Uterus (tissue), 4 donors: ENCODE data around the gene DUOXA1. TPM values are rescaled to one million over a fixed set of nuclear protein-coding genes. Genes with fewer than 3 reads are reported as not detected.
"Not testable (repeated sequence)": the region's sequence is repeated elsewhere in the genome, so short reads cannot be mapped to it uniquely, and the experiment has no call there.

Experiments used
- DNase-seq, 2 donors: peaks; one replicate each; pipeline ENCODE4 v3.0.0-alpha.2; 2019 to 2020
- H3K27ac ChIP-seq, 2 donors: fragments of 200-600 bp; sonication (generic); 1 replicate in 1 of 2; 2 replicates in 1 of 2; pipeline ENCODE4 v1.5.1; 2016 to 2018
- H3K27me3 ChIP-seq, 2 donors: fragments of 200-600 bp; sonication (generic); one replicate each; pipeline ENCODE4 v1.5.1; 2018 to 2019; ENCODE audit warnings: control low read depth in 1 of 2
- H3K36me3 ChIP-seq, 2 donors: fragments of 200-600 bp; sonication (generic); one replicate each; pipeline ENCODE4 v1.5.1; 2019; ENCODE audit warnings: control low read depth in 1 of 2
- H3K4me1 ChIP-seq, 2 donors: fragments of 200-600 bp; sonication (generic); one replicate each; pipeline ENCODE4 v1.5.1; 2018 to 2019; ENCODE audit warnings: control low read depth in 1 of 2
- H3K4me3 ChIP-seq, 2 donors: fragments of 200-600 bp; sonication (generic); 1 replicate in 1 of 2; 2 replicates in 1 of 2; pipeline ENCODE4 v1.5.1; 2018 to 2019; ENCODE audit warnings: mild to moderate bottlenecking in 1 of 2
- H3K9me3 ChIP-seq, 2 donors: fragments of 200-600 bp; sonication (generic); one replicate each; pipeline ENCODE4 v1.5.1; 2019; ENCODE audit warnings: control low read depth in 1 of 2
- CTCF ChIP-seq, 4 experiments: fragments of 200-600 bp in 2 of 4; fragments of 450-650 bp in 2 of 4; sonication (generic) in 2 of 4; IDR thresholded peaks; one replicate each; pipeline ENCODE4 v1.5.1; 2016 to 2019; ENCODE audit warnings: antibody characterized with exemption in 4 of 4, mild to moderate bottlenecking in 2 of 4, moderate library complexity in 1 of 4
- POLR2A ChIP-seq, 2 donors: fragments of 450-650 bp; IDR thresholded peaks; one replicate each; pipeline ENCODE4 v1.6.1; 2016; ENCODE audit warnings: antibody characterized with exemption in 2 of 2, mild to moderate bottlenecking in 1 of 2, moderate library complexity in 1 of 2
- intact Hi-C: fragments of 100-400 bp; cut with DNase I; formaldehyde crosslinking; loops from one replicate; pipeline ENCODE4 v1.15.1; 2023; ENCODE audit warnings: low total_unique reads
- total RNA-seq, 4 donors: library from RNA; depleted of rRNA in 3 of 4; stranded (reverse); fragments of >200 nt in 3 of 4; gene quantifications; one replicate each; pipeline versions ENCODE4 v1.1.0 to v1.2.4, GENCODE V29; 2014 to 2023
- donor health status: DM: yes; HTN: yes; CAD: no.

Gene DUOXA1
- total RNA-seq, 4 donors from 2014 or later = 1.4 to 2.5 TPM; not detected in 2

GRCh38 chr15:45106002-45106790 lies 23.5 kb downstream of the DUOXA1 start:
- intact Hi-C loops = no loop called here
- Histone ChIP-seq H3K9me3 (no peaks in the 10 kb centered on the region), H3K4me1 (no peaks in the 10 kb centered on the region), H3K27ac (no peak overlapping the region), H3K27me3 (peaks cover 0 to 8% of the 10 kb centered on the region in 2 donors), H3K36me3 (no peaks in the 10 kb centered on the region), H3K4me3 (no peak overlapping the region)
- DNase-seq = no peak
- TF ChIP-seq POLR2A (IDR thresholded peaks at IDR 0.05) = no peak
- no peak for TF ChIP-seq CTCF (IDR thresholded peaks at IDR 0.05)

GRCh38 chr15:45105586-45105985 lies 24.1 kb downstream of the DUOXA1 start:
- no peak overlapping the region for H3K4me3 ChIP-seq
- TF ChIP-seq CTCF (IDR thresholded peaks at IDR 0.05) (no peak), POLR2A (IDR thresholded peaks at IDR 0.05) (no peak)
- H3K27ac ChIP-seq = no peak overlapping the region
- H3K36me3 ChIP-seq = no peaks in the 10 kb centered on the region
- H3K4me1 ChIP-seq = no peaks in the 10 kb centered on the region
- intact Hi-C loops = no loop called here
- no peak for DNase-seq
- no peaks in the 10 kb centered on the region for H3K9me3 ChIP-seq
- H3K27me3 ChIP-seq = peaks cover 0 to 8% of the 10 kb centered on the region in 2 donors

- H3K27ac ChIP-seq, H3K4me1 ChIP-seq, H3K36me3 ChIP-seq, DNase-seq, intact Hi-C loops, H3K9me3 ChIP-seq, H3K4me3 ChIP-seq, H3K27me3 ChIP-seq: not testable (repeated sequence)
These were observed 25.5 kb downstream of the DUOXA1 start for GRCh38 chr15:45104170-45104569.

GRCh38 chr15:45102226-45102625 lies 27.5 kb downstream of the DUOXA1 start:
- Histone ChIP-seq H3K4me1 (no peaks in the 10 kb centered on the region), H3K27ac (no peak overlapping the region), H3K27me3 (no peaks in the 10 kb centered on the region), H3K4me3 (no peak overlapping the region), H3K9me3 (no peaks in the 10 kb centered on the region), H3K36me3 (no peaks in the 10 kb centered on the region)
- TF ChIP-seq CTCF (IDR thresholded peaks at IDR 0.05) (no peak), POLR2A (IDR thresholded peaks at IDR 0.05) (no peak)
- no peak for DNase-seq
- intact Hi-C loops = no loop called here

- intact Hi-C loops = no loop called here
- Histone ChIP-seq H3K4me3 (no peak overlapping the region), H3K36me3 (no peaks in the 10 kb centered on the region), H3K27me3 (no peaks in the 10 kb centered on the region), H3K4me1 (no peaks in the 10 kb centered on the region), H3K9me3 (no peaks in the 10 kb centered on the region), H3K27ac (no peak overlapping the region)
- no peak for TF ChIP-seq CTCF (IDR thresholded peaks at IDR 0.05)
- no peak for TF ChIP-seq POLR2A (IDR thresholded peaks at IDR 0.05)
- DNase-seq = no peak
These were observed 27.9 kb downstream of the DUOXA1 start for GRCh38 chr15:45101749-45102148.
